Measurements from ENCODE around the gene EDIL3. TPM values are rescaled to one million over a fixed set of nuclear protein-coding genes. Genes with fewer than 3 reads are reported as not detected.
A peak's percentile ranks its signal among the peaks of the same experiment; 100 is the strongest.

EDIL3 gene
- total and polyA plus RNA-seq, 2 experiments from 2014 or later, result 18.2 to 42.4 TPM

DNA sequence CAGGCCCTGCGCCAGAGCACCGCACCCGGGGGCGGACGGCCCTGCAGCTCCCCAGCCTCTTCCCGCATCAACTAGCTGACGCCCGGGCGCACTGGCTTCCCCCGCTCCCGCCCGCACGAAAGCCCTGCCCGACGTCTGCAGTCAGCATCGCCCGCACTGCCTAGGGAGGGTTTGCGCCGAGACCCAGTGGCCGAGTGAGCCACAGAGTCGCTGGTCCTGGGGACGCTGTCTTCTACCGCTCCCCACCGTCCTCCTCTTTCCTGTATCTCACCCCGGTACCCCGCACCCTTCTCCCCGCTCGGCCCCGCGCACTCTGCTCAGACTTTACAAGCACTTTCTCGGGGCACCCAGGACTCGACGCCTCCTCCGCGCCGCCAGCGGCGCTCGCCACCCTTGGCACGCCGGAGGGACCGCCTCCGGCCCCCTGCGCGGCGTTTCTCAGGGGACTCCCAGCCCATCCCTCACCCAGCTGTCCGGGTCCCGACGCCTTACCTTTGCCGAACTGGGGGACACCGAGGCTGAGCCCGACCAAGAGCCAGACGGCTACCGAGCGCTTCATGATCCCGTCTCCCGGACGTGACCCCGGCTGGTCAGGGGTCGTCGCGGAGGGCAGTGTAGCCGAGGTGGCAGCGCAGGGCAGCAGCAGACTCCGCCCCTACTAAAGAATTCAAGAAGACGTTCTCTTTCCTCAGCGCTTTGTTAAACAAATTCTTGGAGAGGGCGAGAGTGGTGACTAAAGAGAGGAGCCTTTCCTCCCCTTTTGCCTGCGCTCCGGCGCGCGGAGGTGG lies 670 bp downstream of the EDIL3 start:
- 1% methylated on average over 61 of the region's 73 CpGs for WGBS (ENCODE audit: low lambda C conversion rate, missing lambda C conversion rate)
- Histone ChIP-seq H3K4me2 (peak overlapping the region; percentile 90), H3K36me3 (replicated peaks; ENCODE audit: insufficient read depth, low read depth) (no peaks in the 10 kb centered on the region), H3K4me1 (ENCODE audit: insufficient read depth) (peaks cover 14% of the 10 kb centered on the region), H3K4me3 (peak overlapping the region; percentile 71), H3K27me3 (peaks cover 16% of the 10 kb centered on the region), H4K20me1 (ENCODE audit: insufficient read depth, poor library complexity, severe bottlenecking) (no peaks in the 10 kb centered on the region), H3K27ac (peak overlapping the region; percentile 13), H3K79me2 (no peaks in the 10 kb centered on the region), H3K9me3 (ENCODE audit: low read depth) (no peaks in the 10 kb centered on the region), H3K9me2 (replicated peaks; ENCODE audit: insufficient read depth) (no peaks in the 10 kb centered on the region), H2AFZ (peak overlapping the region; percentile 65)
- peak; percentile 52 for DNase-seq (ENCODE audit: low spot score)
- TF ChIP-seq CTCF (IDR thresholded peaks at IDR 0.05; ENCODE audit: poor library complexity) (no peak), EZH2 (IDR thresholded peaks at IDR 0.05; ENCODE audit: borderline replicate concordance) (no peak), EZH2phosphoT487 (IDR thresholded peaks at IDR 0.05; ENCODE audit: low read depth, severe bottlenecking, unreplicated experiment) (no peak)

DNA sequence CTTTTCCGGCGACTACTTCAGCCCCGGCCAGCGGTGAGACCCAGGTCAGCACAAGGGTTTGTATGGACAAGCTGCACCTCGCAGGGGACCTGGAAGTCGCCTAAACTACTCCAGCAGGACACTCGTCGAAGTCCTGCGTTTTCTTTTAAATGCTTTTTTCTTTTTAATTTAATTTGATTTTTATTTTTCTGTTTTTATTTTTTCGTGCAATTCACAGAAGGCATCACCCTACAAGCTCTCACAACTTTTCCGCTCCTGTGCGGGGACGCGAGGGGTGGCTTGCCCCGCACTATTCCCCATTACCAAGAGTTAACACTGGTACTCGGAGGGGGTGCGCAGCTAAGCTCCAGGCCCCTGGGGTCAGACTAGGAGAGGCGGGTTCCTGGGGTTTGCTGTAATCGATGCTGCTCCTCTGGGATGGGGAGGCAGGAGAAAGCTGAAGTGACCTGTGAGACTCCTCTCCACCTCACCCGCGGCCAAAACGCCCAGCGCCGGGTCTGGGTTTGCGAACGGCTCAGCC lies 1.3 kb downstream of the EDIL3 start:
- WGBS (ENCODE audit: low lambda C conversion rate, missing lambda C conversion rate), result 3% methylated on average over 25 of the region's 26 CpGs
- H3K9me3 ChIP-seq (ENCODE audit: low read depth), result no peaks in the 10 kb centered on the region
- no peaks in the 10 kb centered on the region for H3K79me2 ChIP-seq
- no peak for DNase-seq (ENCODE audit: low spot score)
- no peak for TF ChIP-seq EZH2 (IDR thresholded peaks at IDR 0.05; ENCODE audit: borderline replicate concordance)
- no peak for TF ChIP-seq EZH2phosphoT487 (IDR thresholded peaks at IDR 0.05; ENCODE audit: low read depth, severe bottlenecking, unreplicated experiment)
- no peak for TF ChIP-seq CTCF (IDR thresholded peaks at IDR 0.05; ENCODE audit: poor library complexity)
- H3K4me3 ChIP-seq, result peak overlapping the region; percentile 71
- no peaks in the 10 kb centered on the region for H4K20me1 ChIP-seq (ENCODE audit: insufficient read depth, poor library complexity, severe bottlenecking)
- H3K27ac ChIP-seq, result peak overlapping the region; percentile 68
- H2AFZ ChIP-seq, result peak overlapping the region; percentile 65
- peaks cover 15% of the 10 kb centered on the region for H3K4me1 ChIP-seq (ENCODE audit: insufficient read depth)
- H3K4me2 ChIP-seq, result peak overlapping the region; percentile 90
- peaks cover 16% of the 10 kb centered on the region for H3K27me3 ChIP-seq
- H3K9me2 ChIP-seq (replicated peaks; ENCODE audit: insufficient read depth), result no peaks in the 10 kb centered on the region
- no peaks in the 10 kb centered on the region for H3K36me3 ChIP-seq (replicated peaks; ENCODE audit: insufficient read depth, low read depth)

DNA sequence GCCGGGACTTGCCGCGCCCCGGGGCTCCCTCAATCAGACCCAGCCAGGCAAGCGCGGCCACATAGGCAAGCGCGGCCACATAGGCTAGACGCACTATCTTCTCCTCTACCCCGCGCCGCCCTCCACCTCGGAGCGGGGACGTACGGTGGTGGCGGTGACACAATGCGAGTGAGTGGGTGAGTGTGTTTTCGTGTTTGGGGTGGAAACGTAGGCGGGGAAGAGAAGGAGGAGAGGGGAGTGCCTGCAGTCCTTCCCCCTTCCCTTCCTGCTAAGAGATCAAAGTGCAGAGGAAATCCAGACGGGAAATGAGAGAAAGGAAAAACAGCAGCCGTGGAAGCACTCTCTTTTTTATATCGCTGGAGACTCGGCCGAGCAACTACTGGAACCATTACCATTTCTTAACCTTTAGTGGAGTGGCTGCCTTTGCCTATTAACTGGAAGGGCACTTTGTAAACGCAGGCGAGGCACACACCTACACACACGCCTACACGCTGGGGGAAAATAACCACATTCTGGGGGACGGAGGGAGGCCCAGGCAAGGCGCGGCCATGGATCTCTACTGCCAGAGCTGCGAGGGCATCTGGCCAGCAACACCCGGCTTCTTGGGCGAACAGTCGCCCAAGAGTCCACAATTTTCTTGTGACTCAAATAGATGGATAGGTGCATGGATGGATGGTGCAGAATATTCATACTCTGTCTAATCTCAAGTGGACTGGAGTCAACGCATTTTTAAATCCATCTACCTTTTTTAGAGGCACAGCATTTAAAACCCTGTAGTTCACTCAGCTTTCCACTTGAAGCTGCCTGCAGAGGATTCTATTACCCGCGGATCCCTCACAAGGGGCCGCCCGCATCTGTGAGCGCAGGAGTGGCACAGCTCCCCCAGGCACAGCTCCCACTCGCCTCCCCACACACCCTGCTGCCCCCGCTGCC lies 2.1 kb downstream of the EDIL3 start:
- Histone ChIP-seq H3K27ac (peak overlapping the region; percentile 68), H3K9me3 (ENCODE audit: low read depth) (no peaks in the 10 kb centered on the region), H2AFZ (peak overlapping the region; percentile 65), H3K4me1 (ENCODE audit: insufficient read depth) (peaks cover 15% of the 10 kb centered on the region), H3K36me3 (replicated peaks; ENCODE audit: insufficient read depth, low read depth) (no peaks in the 10 kb centered on the region), H3K79me2 (no peaks in the 10 kb centered on the region), H3K9me2 (replicated peaks; ENCODE audit: insufficient read depth) (no peaks in the 10 kb centered on the region), H3K27me3 (peaks cover 16% of the 10 kb centered on the region), H3K4me2 (peak overlapping the region; percentile 90), H4K20me1 (ENCODE audit: insufficient read depth, poor library complexity, severe bottlenecking) (no peaks in the 10 kb centered on the region), H3K4me3 (peak overlapping the region; percentile 71)
- under 1% methylated on average over 45 of the region's 45 CpGs for WGBS (ENCODE audit: low lambda C conversion rate, missing lambda C conversion rate)
- TF ChIP-seq CTCF (IDR thresholded peaks at IDR 0.05; ENCODE audit: poor library complexity) (peak; percentile 6), EZH2 (IDR thresholded peaks at IDR 0.05; ENCODE audit: borderline replicate concordance) (no peak), EZH2phosphoT487 (IDR thresholded peaks at IDR 0.05; ENCODE audit: low read depth, severe bottlenecking, unreplicated experiment) (no peak)
- DNase-seq (ENCODE audit: low spot score), result peak; percentile 71

Data from hepatocyte (in vitro differentiated cells).